Natural killer cell treated with Interleukin-12 subunit alpha and Interleukin-12 subunit beta and Interleukin-15 and Interleukin-18, amount 100 ng/mL, for 72 hours (primary cell): Measurements from ENCODE around the gene COG7. TPM values are rescaled to one million over a fixed set of nuclear protein-coding genes. Genes with fewer than 3 reads are reported as not detected.
"Not testable (repeated sequence)": the region's sequence is repeated elsewhere in the genome, so short reads cannot be mapped to it uniquely, and the experiment has no call there.

ENCODE experiments used
- ATAC-seq, 2 donors: fragments of 150-1000 bp; cut with Tn5 transposase in 1 of 2; sonication (Bioruptor Pico), chemical (Tn5 transposase) in 1 of 2; 2 replicates each; pipeline ENCODE4 v1.10.0; 2021
- DNase-seq: peaks from one replicate; pipeline ENCODE4 v3.0.0; 2022; ENCODE audit warnings: low spot score
- H3K27ac Mint-ChIP-seq, 2 donors: 1 replicate in 1 of 2; 2 replicates in 1 of 2; pipeline ENCODE4 v1.8.0; 2022; ENCODE audit warnings: mixed read lengths in 2 of 2, mild to moderate bottlenecking in 1 of 2, moderate library complexity in 1 of 2
- H3K27me3 Mint-ChIP-seq, 2 donors: 1 replicate in 1 of 2; 2 replicates in 1 of 2; pipeline ENCODE4 v1.8.0; 2022; ENCODE audit warnings: mixed read lengths in 2 of 2
- H3K36me3 Mint-ChIP-seq: one replicate; pipeline ENCODE4 v1.8.0; 2022; ENCODE audit warnings: mixed read lengths
- H3K4me1 Mint-ChIP-seq, 2 donors: 1 replicate in 1 of 2; 2 replicates in 1 of 2; pipeline ENCODE4 v1.8.0; 2022; ENCODE audit warnings: low read depth in 2 of 2, mixed read lengths in 2 of 2, mild to moderate bottlenecking in 1 of 2
- H3K4me3 Mint-ChIP-seq: one replicate; pipeline ENCODE4 v1.8.0; 2022; ENCODE audit warnings: mixed read lengths
- H3K9me3 Mint-ChIP-seq: 2 replicates; pipeline ENCODE4 v1.8.0; 2022; ENCODE audit warnings: mixed read lengths
- total RNA-seq, 2 donors: library from RNA; stranded (reverse); gene quantifications; one replicate each; pipeline ENCODE4 v1.2.3, GENCODE V29; 2022

Gene COG7
- total RNA-seq, 2 donors from 2014 or later, result 21.9 to 28.2 TPM

- Mint-ChIP-seq H3K4me3 (peak overlapping the region; percentile 100), H3K36me3 (no peaks in the 10 kb centered on the region), H3K27ac (peak overlapping the region; percentile 87 to 95), H3K9me3 (no peaks in the 10 kb centered on the region), H3K27me3 (no peaks in the 10 kb centered on the region), H3K4me1 (peaks cover 26 to 28% of the 10 kb centered on the region in 2 donors)
- DNase-seq (no peak), ATAC-seq (no peak)
Observed at GRCh38 chr16:23453338-23454052, 506 bp upstream of the COG7 start.

DNA sequence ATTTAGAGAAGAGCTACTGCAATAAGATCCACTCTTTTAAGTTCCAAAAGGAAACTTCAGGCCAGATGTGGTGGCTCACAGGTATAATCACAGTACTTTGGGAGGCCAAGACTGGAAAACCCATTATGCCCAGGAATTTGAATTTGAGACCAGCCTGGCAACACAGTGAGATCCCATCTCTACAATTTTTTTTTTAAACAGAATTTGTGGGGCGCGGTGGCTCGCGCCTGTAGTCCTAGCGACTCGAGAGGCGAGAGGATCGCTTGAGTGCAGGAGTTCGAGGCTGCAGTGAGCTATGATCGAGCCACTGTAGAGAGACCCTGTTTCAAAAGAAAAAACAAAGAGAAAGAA, 793 bp downstream of the COG7 start:
- peaks cover 26 to 28% of the 10 kb centered on the region in 2 donors for H3K4me1 Mint-ChIP-seq
- ATAC-seq (no peak), DNase-seq (no peak)
- H3K27ac Mint-ChIP-seq, result peak overlapping the region; percentile 87 to 95
- H3K27me3 Mint-ChIP-seq, result no peaks in the 10 kb centered on the region
- peak overlapping the region; percentile 100 for H3K4me3 Mint-ChIP-seq
- H3K9me3 Mint-ChIP-seq, result no peaks in the 10 kb centered on the region
- H3K36me3 Mint-ChIP-seq, result no peaks in the 10 kb centered on the region

DNA sequence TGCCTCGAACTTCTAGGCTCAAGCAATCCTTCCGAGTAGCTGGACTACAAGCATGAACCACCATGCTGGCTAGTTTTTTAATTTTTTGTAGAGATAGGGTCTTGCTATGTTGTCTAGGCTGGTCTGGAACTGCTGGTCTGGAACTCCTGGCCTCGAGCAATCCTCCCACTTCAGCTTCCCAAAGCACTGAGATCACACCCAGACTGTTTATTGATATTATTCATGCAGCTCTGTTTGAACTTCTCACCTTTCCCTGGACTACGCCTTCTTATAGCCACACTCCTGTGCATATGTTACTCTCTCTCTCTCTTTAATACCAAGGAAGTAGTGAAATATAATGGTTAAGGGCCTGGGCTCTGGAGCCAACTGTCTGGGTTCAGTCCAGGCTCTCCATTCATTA, 4.6 kb downstream of the COG7 start:
- Mint-ChIP-seq H3K36me3 (no peaks in the 10 kb centered on the region), H3K27me3 (no peaks in the 10 kb centered on the region), H3K9me3 (no peaks in the 10 kb centered on the region), H3K4me3 (no peak overlapping the region), H3K4me1 (peaks cover 20 to 24% of the 10 kb centered on the region in 2 donors), H3K27ac (no peak overlapping the region)
- DNase-seq (no peak), ATAC-seq (no peak)

GRCh38 chr16:23437542-23437941, 15.4 kb downstream of the COG7 start:
- DNase-seq, H3K4me1 Mint-ChIP-seq, ATAC-seq, H3K27me3 Mint-ChIP-seq, H3K9me3 Mint-ChIP-seq, H3K27ac Mint-ChIP-seq, H3K4me3 Mint-ChIP-seq: not testable (repeated sequence)
- H3K36me3 Mint-ChIP-seq, result peaks cover 11% of the 10 kb centered on the region

GRCh38 chr16:23436951-23437350, 16.0 kb downstream of the COG7 start:
- Mint-ChIP-seq H3K27me3 (no peaks in the 10 kb centered on the region), H3K4me3 (no peak overlapping the region), H3K4me1 (no peaks in the 10 kb centered on the region), H3K36me3 (peaks cover 11% of the 10 kb centered on the region), H3K27ac (no peak overlapping the region), H3K9me3 (no peaks in the 10 kb centered on the region)
- no peak for ATAC-seq
- no peak for DNase-seq

GRCh38 chr16:23435500-23435899, 17.5 kb downstream of the COG7 start:
- no peak for DNase-seq
- Mint-ChIP-seq H3K4me1 (no peaks in the 10 kb centered on the region), H3K4me3 (no peak overlapping the region), H3K27me3 (no peaks in the 10 kb centered on the region), H3K9me3 (no peaks in the 10 kb centered on the region), H3K27ac (no peak overlapping the region), H3K36me3 (peaks cover 6% of the 10 kb centered on the region)
- peak; percentile 83 for ATAC-seq

DNA sequence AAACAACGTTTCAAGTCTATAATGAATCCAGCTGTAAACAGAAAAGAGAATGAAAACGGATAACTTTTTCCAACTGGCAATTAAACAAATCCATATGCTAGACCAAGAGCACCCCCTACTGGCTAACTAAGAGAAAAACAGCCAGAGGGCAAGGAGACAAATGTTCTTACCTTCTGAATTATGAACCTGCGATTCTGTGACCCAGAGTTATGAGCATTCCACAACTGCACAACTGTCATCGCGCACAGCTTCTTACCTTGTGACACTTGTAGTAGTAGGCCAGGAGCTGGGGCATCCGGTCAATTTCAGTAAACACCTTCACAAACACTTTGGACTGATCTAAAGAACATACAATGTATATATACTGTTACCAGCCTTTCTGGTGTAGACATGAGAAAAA, 18.6 kb downstream of the COG7 start:
- Mint-ChIP-seq H3K36me3 (peaks cover 2% of the 10 kb centered on the region), H3K9me3 (no peaks in the 10 kb centered on the region), H3K4me3 (no peak overlapping the region), H3K27ac (no peak overlapping the region), H3K4me1 (no peaks in the 10 kb centered on the region), H3K27me3 (no peaks in the 10 kb centered on the region)
- ATAC-seq (no peak), DNase-seq (no peak)

DNA sequence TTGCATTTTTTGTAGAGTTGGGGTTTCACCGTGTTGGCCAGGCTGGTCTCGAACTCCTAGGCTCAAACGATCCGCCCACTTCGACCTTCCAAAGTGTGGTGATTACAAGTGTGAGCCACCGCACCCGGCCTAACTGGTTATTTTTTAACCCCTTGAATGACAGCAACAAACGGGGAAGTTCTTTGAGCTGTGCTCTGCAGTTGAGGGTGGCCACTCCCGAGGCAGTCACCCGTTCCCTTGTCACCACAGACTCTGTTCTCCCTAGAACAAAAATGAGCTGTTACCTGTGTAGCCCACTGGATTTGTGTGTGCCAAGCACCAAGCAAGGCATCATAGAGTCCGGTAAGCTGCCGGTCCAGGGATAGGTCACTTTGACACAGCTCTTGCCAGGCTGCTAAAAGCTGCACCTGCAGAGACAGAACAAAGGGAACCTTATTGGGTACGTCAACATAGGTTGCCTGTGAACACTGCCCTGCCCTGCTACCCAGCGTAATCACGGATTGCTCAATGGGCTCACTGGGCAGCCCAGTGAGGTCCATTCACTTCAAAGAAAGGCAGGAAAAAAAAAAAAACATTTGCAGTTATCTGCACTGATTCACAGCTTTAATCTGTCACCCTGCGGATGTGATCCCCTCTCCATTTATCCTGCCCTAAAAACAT, 19.6 kb downstream of the COG7 start:
- Mint-ChIP-seq H3K27me3 (no peaks in the 10 kb centered on the region), H3K4me3 (no peak overlapping the region), H3K36me3 (no peaks in the 10 kb centered on the region), H3K4me1 (no peaks in the 10 kb centered on the region), H3K9me3 (no peaks in the 10 kb centered on the region), H3K27ac (no peak overlapping the region)
- ATAC-seq, result no peak
- DNase-seq, result no peak

DNA sequence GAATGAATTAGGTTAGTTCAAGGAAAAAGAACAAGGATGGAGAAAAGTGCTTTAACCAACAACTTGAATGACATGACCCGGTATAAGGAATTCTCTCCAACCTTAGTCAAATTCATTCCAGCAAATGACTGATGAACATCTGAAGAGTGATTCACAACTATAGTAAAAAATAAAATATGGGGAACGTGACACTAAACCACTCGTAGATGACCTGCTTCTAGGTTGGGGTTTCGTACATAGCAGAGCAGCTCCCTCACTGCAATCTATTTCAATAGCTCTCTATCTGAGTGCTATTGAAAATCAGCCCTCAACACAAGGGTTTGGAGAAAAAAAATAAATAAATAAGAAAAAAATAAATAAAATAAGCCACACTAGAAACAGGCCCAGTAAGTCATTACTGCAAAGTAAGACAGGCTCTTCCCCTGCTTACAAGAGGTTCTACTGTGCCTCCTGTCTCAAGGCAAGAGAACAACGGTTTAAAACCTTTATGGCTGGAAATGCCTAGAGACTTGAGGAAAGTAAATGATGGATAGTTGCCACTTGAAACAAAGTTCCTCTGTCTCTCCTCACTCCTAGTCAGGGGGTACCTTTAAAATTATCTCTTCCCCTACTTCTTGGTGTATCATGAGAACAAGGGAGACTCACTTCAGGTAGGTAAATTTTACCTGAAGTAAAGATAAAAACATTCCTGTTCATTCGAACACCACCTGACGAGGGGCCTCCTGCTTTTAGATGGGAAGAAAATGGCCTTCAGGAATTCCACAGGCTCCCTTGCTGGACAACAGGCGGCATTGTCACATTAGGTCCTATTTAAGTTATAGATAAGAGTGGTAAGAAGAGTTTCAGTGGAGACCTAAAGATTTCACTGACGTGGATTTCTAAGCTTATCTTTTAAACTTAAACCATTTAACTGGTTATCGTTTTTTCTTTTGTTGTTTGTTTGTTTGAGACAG, 20.5 kb downstream of the COG7 start:
- DNase-seq (no peak), ATAC-seq (no peak)
- H3K27ac Mint-ChIP-seq, result no peak overlapping the region
- H3K4me3 Mint-ChIP-seq, result no peak overlapping the region
- no peaks in the 10 kb centered on the region for H3K9me3 Mint-ChIP-seq
- H3K27me3 Mint-ChIP-seq, result no peaks in the 10 kb centered on the region
- H3K36me3 Mint-ChIP-seq, result no peaks in the 10 kb centered on the region
- H3K4me1 Mint-ChIP-seq, result no peaks in the 10 kb centered on the region

GRCh38 chr16:23428351-23428750, 24.6 kb downstream of the COG7 start:
- H3K9me3 Mint-ChIP-seq, result no peaks in the 10 kb centered on the region
- DNase-seq (no peak), ATAC-seq (no peak)
- no peak overlapping the region for H3K4me3 Mint-ChIP-seq
- no peaks in the 10 kb centered on the region for H3K4me1 Mint-ChIP-seq
- H3K27ac Mint-ChIP-seq, result no peak overlapping the region
- H3K36me3 Mint-ChIP-seq, result peaks cover 7% of the 10 kb centered on the region
- H3K27me3 Mint-ChIP-seq, result no peaks in the 10 kb centered on the region

- Mint-ChIP-seq H3K27ac (no peak overlapping the region), H3K4me3 (no peak overlapping the region), H3K27me3 (no peaks in the 10 kb centered on the region), H3K9me3 (no peaks in the 10 kb centered on the region), H3K36me3 (peaks cover 9% of the 10 kb centered on the region), H3K4me1 (no peaks in the 10 kb centered on the region)
- ATAC-seq, result no peak
- DNase-seq, result no peak
Observed at GRCh38 chr16:23424292-23424958, 28.6 kb downstream of the COG7 start.

- H3K36me3 Mint-ChIP-seq, result peaks cover 9% of the 10 kb centered on the region
- no peak overlapping the region for H3K27ac Mint-ChIP-seq
- no peaks in the 10 kb centered on the region for H3K4me1 Mint-ChIP-seq
- H3K9me3 Mint-ChIP-seq, result no peaks in the 10 kb centered on the region
- ATAC-seq (no peak), DNase-seq (no peak)
- no peak overlapping the region for H3K4me3 Mint-ChIP-seq
- H3K27me3 Mint-ChIP-seq, result no peaks in the 10 kb centered on the region
Observed at GRCh38 chr16:23423496-23424049, 29.4 kb downstream of the COG7 start.

DNA sequence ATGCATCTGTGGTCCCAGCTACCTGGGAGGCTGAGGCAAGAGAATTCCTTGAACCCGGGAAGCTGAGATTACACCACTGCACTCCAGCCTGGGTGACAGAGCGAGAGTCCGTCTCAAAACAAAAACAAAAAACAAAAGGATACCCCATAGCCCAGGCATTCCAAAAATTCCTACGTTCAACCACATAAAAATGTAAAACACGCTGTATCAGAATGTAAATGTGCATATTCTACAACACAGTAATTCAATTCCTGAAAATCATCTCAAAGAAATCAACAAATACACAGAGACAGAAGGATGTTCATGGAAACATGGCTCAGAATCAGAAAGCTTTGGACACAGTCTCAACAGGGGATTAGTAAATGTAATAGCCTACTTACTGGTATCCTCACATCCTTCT, 33.0 kb downstream of the COG7 start:
- no peaks in the 10 kb centered on the region for H3K27me3 Mint-ChIP-seq
- no peak overlapping the region for H3K4me3 Mint-ChIP-seq
- DNase-seq, result no peak
- peaks cover 4% of the 10 kb centered on the region for H3K36me3 Mint-ChIP-seq
- no peaks in the 10 kb centered on the region for H3K9me3 Mint-ChIP-seq
- no peaks in the 10 kb centered on the region for H3K4me1 Mint-ChIP-seq
- no peak overlapping the region for H3K27ac Mint-ChIP-seq
- ATAC-seq, result no peak
